Lower leg skin (tissue), 3 donors: ENCODE results near the gene SLC24A1.

ENCODE experiments used
- CTCF ChIP-seq, 3 donors: fragments of 450-650 bp; IDR thresholded peaks; one replicate each; pipeline ENCODE4 v1.5.1; 2016; ENCODE audit warnings: antibody characterized with exemption in 3 of 3, mild to moderate bottlenecking in 3 of 3, moderate library complexity in 2 of 3
- POLR2A ChIP-seq, 2 donors: fragments of 450-650 bp; IDR thresholded peaks; one replicate each; pipeline ENCODE4 v1.6.1; 2016 to 2017; ENCODE audit warnings: antibody characterized with exemption in 2 of 2, mild to moderate bottlenecking in 1 of 2, moderate library complexity in 1 of 2

- TF ChIP-seq POLR2A (IDR thresholded peaks at IDR 0.05) (no peak), CTCF (IDR thresholded peaks at IDR 0.05) (no peak)
These were observed 12.6 kb downstream of the SLC24A1 start for GRCh38 chr15:65634356-65634755.
